ENCODE data around the gene MAGI2.

DNA sequence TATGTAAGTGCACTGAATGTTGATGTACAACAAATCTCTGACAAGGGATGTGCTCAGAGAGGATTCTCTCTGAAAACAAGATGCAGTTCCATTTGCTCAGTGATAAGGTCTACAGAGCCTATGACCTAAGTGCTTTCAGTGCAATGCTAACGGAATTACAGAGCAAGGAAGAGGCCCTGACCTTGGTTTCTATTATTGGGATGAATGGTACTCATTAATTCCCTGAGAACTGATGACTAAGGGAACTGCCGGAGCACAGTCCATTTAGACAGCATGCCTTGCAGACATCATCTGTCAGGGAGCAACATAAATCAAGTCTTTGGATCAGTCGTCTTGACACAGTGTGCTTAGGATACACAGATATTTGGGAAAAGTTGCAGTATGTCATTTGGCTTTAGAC is 1314.1 kb downstream of the MAGI2 start:
- TF ChIP-seq, protein P1, sequence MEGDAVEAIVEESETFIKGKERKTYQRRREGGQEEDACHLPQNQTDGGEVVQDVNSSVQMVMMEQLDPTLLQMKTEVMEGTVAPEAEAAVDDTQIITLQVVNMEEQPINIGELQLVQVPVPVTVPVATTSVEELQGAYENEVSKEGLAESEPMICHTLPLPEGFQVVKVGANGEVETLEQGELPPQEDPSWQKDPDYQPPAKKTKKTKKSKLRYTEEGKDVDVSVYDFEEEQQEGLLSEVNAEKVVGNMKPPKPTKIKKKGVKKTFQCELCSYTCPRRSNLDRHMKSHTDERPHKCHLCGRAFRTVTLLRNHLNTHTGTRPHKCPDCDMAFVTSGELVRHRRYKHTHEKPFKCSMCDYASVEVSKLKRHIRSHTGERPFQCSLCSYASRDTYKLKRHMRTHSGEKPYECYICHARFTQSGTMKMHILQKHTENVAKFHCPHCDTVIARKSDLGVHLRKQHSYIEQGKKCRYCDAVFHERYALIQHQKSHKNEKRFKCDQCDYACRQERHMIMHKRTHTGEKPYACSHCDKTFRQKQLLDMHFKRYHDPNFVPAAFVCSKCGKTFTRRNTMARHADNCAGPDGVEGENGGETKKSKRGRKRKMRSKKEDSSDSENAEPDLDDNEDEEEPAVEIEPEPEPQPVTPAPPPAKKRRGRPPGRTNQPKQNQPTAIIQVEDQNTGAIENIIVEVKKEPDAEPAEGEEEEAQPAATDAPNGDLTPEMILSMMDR (conservative IDR thresholded peaks at IDR 0.05; ENCODE audit: low read length): no peak
- no peak for TF ChIP-seq EZH2phosphoT487 (IDR thresholded peaks at IDR 0.05; ENCODE audit: borderline replicate concordance, low read depth, low read length)
